ENCODE data around the gene PLD3.

PLD3 gene

GRCh38 chr19:40348125-40348913 lies at the start of gene PLD3, which contains the start of gene C19orf47:
PLD3 (plus strand) TSS chr19:40348695; CDS start chr19:40366484, 17,789 bp downstream.
C19orf47 (minus strand) TSS chr19:40348397; CDS start chr19:40341857, 6,540 bp downstream.
- no peaks in the 10 kb centered on the region for H3K36me3 ChIP-seq (ENCODE audit: insufficient read depth, low read length)
- peak within 1 kb of the TSS; percentile 82 for H3K9ac ChIP-seq (ENCODE audit: low read depth, low read length)
- no peaks in the 10 kb centered on the region for H3K4me1 ChIP-seq (ENCODE audit: insufficient read depth, low read length)
- H3K9me3 ChIP-seq (ENCODE audit: control insufficient read depth, insufficient read depth, low read length): no peaks in the 10 kb centered on the region

GRCh38 chr19:40300668-40301067 lies 47.8 kb upstream of the PLD3 start:
- no peaks in the 10 kb centered on the region for H3K4me1 ChIP-seq (ENCODE audit: insufficient read depth, low read length)
- no peaks in the 10 kb centered on the region for H3K36me3 ChIP-seq (ENCODE audit: insufficient read depth, low read length)
- H3K9ac ChIP-seq (ENCODE audit: low read depth, low read length): no peak overlapping the region
- H3K9me3 ChIP-seq (ENCODE audit: control insufficient read depth, insufficient read depth, low read length): no peaks in the 10 kb centered on the region

- Histone ChIP-seq H3K36me3 (ENCODE audit: insufficient read depth, low read length) (no peaks in the 10 kb centered on the region), H3K9me3 (ENCODE audit: control insufficient read depth, insufficient read depth, low read length) (no peaks in the 10 kb centered on the region), H3K4me1 (ENCODE audit: insufficient read depth, low read length) (no peaks in the 10 kb centered on the region), H3K9ac (ENCODE audit: low read depth, low read length) (no peak overlapping the region)
These were observed 46.1 kb upstream of the PLD3 start for GRCh38 chr19:40302224-40303011.

GRCh38 chr19:40303765-40304164 lies 44.7 kb upstream of the PLD3 start:
- Histone ChIP-seq H3K9me3 (ENCODE audit: control insufficient read depth, insufficient read depth, low read length) (no peaks in the 10 kb centered on the region), H3K4me1 (ENCODE audit: insufficient read depth, low read length) (no peaks in the 10 kb centered on the region), H3K9ac (ENCODE audit: low read depth, low read length) (no peak overlapping the region), H3K36me3 (ENCODE audit: insufficient read depth, low read length) (no peaks in the 10 kb centered on the region)

GRCh38 chr19:40304306-40304705 lies 44.2 kb upstream of the PLD3 start:
- no peaks in the 10 kb centered on the region for H3K4me1 ChIP-seq (ENCODE audit: insufficient read depth, low read length)
- no peak overlapping the region for H3K9ac ChIP-seq (ENCODE audit: low read depth, low read length)
- H3K9me3 ChIP-seq (ENCODE audit: control insufficient read depth, insufficient read depth, low read length): no peaks in the 10 kb centered on the region
- H3K36me3 ChIP-seq (ENCODE audit: insufficient read depth, low read length): no peaks in the 10 kb centered on the region

- Histone ChIP-seq H3K9me3 (ENCODE audit: control insufficient read depth, insufficient read depth, low read length) (no peaks in the 10 kb centered on the region), H3K36me3 (ENCODE audit: insufficient read depth, low read length) (no peaks in the 10 kb centered on the region)
These were observed 43.1 kb upstream of the PLD3 start for GRCh38 chr19:40305403-40305802.

GRCh38 chr19:40309666-40310065 lies 38.8 kb upstream of the PLD3 start:
- Histone ChIP-seq H3K9me3 (ENCODE audit: control insufficient read depth, insufficient read depth, low read length) (no peaks in the 10 kb centered on the region), H3K36me3 (ENCODE audit: insufficient read depth, low read length) (no peaks in the 10 kb centered on the region), H3K9ac (ENCODE audit: low read depth, low read length) (no peak overlapping the region), H3K4me1 (ENCODE audit: insufficient read depth, low read length) (no peaks in the 10 kb centered on the region)

More at GRCh38 chr19:40305403-40305802, 43.1 kb upstream of the PLD3 start:
- H3K9ac ChIP-seq (ENCODE audit: low read depth, low read length): no peak overlapping the region
- no peaks in the 10 kb centered on the region for H3K4me1 ChIP-seq (ENCODE audit: insufficient read depth, low read length)

- H3K9me3 ChIP-seq (ENCODE audit: control insufficient read depth, insufficient read depth, low read length): no peaks in the 10 kb centered on the region
- H3K9ac ChIP-seq (ENCODE audit: low read depth, low read length): no peak overlapping the region
- no peaks in the 10 kb centered on the region for H3K36me3 ChIP-seq (ENCODE audit: insufficient read depth, low read length)
These were observed 36.0 kb upstream of the PLD3 start for GRCh38 chr19:40312533-40312932.

GRCh38 chr19:40313229-40313983 lies 35.1 kb upstream of the PLD3 start:
- H3K9ac ChIP-seq (ENCODE audit: low read depth, low read length): no peak overlapping the region
- no peaks in the 10 kb centered on the region for H3K4me1 ChIP-seq (ENCODE audit: insufficient read depth, low read length)
- H3K36me3 ChIP-seq (ENCODE audit: insufficient read depth, low read length): no peaks in the 10 kb centered on the region
- H3K9me3 ChIP-seq (ENCODE audit: control insufficient read depth, insufficient read depth, low read length): no peaks in the 10 kb centered on the region

More at GRCh38 chr19:40312533-40312932, 36.0 kb upstream of the PLD3 start:
- no peaks in the 10 kb centered on the region for H3K4me1 ChIP-seq (ENCODE audit: insufficient read depth, low read length)

GRCh38 chr19:40314656-40315055 lies 33.8 kb upstream of the PLD3 start:
- no peak overlapping the region for H3K9ac ChIP-seq (ENCODE audit: low read depth, low read length)
- no peaks in the 10 kb centered on the region for H3K36me3 ChIP-seq (ENCODE audit: insufficient read depth, low read length)
- H3K9me3 ChIP-seq (ENCODE audit: control insufficient read depth, insufficient read depth, low read length): no peaks in the 10 kb centered on the region
- no peaks in the 10 kb centered on the region for H3K4me1 ChIP-seq (ENCODE audit: insufficient read depth, low read length)

GRCh38 chr19:40315812-40316470 lies 32.6 kb upstream of the PLD3 start:
- H3K36me3 ChIP-seq (ENCODE audit: insufficient read depth, low read length): no peaks in the 10 kb centered on the region
- no peaks in the 10 kb centered on the region for H3K9me3 ChIP-seq (ENCODE audit: control insufficient read depth, insufficient read depth, low read length)
- no peaks in the 10 kb centered on the region for H3K4me1 ChIP-seq (ENCODE audit: insufficient read depth, low read length)
- no peak overlapping the region for H3K9ac ChIP-seq (ENCODE audit: low read depth, low read length)

GRCh38 chr19:40317338-40317737 lies 31.2 kb upstream of the PLD3 start:
- H3K9ac ChIP-seq (ENCODE audit: low read depth, low read length): no peak overlapping the region
- no peaks in the 10 kb centered on the region for H3K9me3 ChIP-seq (ENCODE audit: control insufficient read depth, insufficient read depth, low read length)
- H3K36me3 ChIP-seq (ENCODE audit: insufficient read depth, low read length): no peaks in the 10 kb centered on the region; the same call in 1 of the 2 replicates

GRCh38 chr19:40320558-40320935 lies 27.9 kb upstream of the PLD3 start:
- Histone ChIP-seq H3K9ac (ENCODE audit: low read depth, low read length) (no peak overlapping the region), H3K36me3 (ENCODE audit: insufficient read depth, low read length) (no peaks in the 10 kb centered on the region; the same call in none of the 2 replicates), H3K9me3 (ENCODE audit: control insufficient read depth, insufficient read depth, low read length) (no peaks in the 10 kb centered on the region), H3K4me1 (ENCODE audit: insufficient read depth, low read length) (no peaks in the 10 kb centered on the region)

More at GRCh38 chr19:40317338-40317737, 31.2 kb upstream of the PLD3 start:
- H3K4me1 ChIP-seq (ENCODE audit: insufficient read depth, low read length): no peaks in the 10 kb centered on the region

- Histone ChIP-seq H3K36me3 (ENCODE audit: insufficient read depth, low read length) (no peaks in the 10 kb centered on the region; the same call in none of the 2 replicates), H3K9me3 (ENCODE audit: control insufficient read depth, insufficient read depth, low read length) (no peaks in the 10 kb centered on the region), H3K4me1 (ENCODE audit: insufficient read depth, low read length) (no peaks in the 10 kb centered on the region), H3K9ac (ENCODE audit: low read depth, low read length) (no peak overlapping the region)
These were observed 27.4 kb upstream of the PLD3 start for GRCh38 chr19:40321076-40321475.
